GM10266 (cell line): ENCODE measurements around the gene DTX1.
A peak's percentile ranks its signal among the peaks of the same experiment; 100 is the strongest.

Source experiments
- DNase-seq: peaks from one replicate; pipeline ENCODE4 v3.0.0; 2012; ENCODE audit errors: extremely low spot score
- CTCF ChIP-seq: IDR thresholded peaks from 2 replicates; pipeline ENCODE4 v1.5.1; 2012; ENCODE audit warnings: mild to moderate bottlenecking, low read depth; ENCODE audit not compliant: control insufficient read depth, insufficient read depth; ENCODE audit errors: missing control alignments

Gene DTX1

GRCh38 chr12:113043240-113043639 lies 13.3 kb upstream of the DTX1 start:
- TF ChIP-seq CTCF, result no peak
- DNase-seq, result no peak

- no peak for DNase-seq
- no peak for TF ChIP-seq CTCF
Measured at GRCh38 chr12:113044516-113044915, 12.0 kb upstream of the DTX1 start.

GRCh38 chr12:113048716-113049127 lies 7.8 kb upstream of the DTX1 start:
- peak; percentile 66 for TF ChIP-seq CTCF
- DNase-seq, result peak; percentile 82

- peak; percentile 67 for DNase-seq
- peak; percentile 64 for TF ChIP-seq CTCF
Measured at GRCh38 chr12:113049976-113050742, 6.4 kb upstream of the DTX1 start.

GRCh38 chr12:113050795-113051194 lies 5.7 kb upstream of the DTX1 start:
- no peak for TF ChIP-seq CTCF
- no peak for DNase-seq

GRCh38 chr12:113051759-113052158 lies 4.8 kb upstream of the DTX1 start:
- no peak for TF ChIP-seq CTCF
- DNase-seq, result no peak

- no peak for TF ChIP-seq CTCF
- peak; percentile 12 for DNase-seq
Measured at GRCh38 chr12:113052326-113052725, 4.2 kb upstream of the DTX1 start.
